GM21723 (cell line): ENCODE data around the gene XPO6.

ENCODE experiments used
- ATAC-seq: cut with Tn5 transposase; IDR thresholded peaks from one replicate; pipeline ENCODE4 v1.9.1; 2021; ENCODE audit warnings: mild to moderate bottlenecking, moderate library complexity; ENCODE audit not compliant: unreplicated experiment

XPO6 gene

DNA sequence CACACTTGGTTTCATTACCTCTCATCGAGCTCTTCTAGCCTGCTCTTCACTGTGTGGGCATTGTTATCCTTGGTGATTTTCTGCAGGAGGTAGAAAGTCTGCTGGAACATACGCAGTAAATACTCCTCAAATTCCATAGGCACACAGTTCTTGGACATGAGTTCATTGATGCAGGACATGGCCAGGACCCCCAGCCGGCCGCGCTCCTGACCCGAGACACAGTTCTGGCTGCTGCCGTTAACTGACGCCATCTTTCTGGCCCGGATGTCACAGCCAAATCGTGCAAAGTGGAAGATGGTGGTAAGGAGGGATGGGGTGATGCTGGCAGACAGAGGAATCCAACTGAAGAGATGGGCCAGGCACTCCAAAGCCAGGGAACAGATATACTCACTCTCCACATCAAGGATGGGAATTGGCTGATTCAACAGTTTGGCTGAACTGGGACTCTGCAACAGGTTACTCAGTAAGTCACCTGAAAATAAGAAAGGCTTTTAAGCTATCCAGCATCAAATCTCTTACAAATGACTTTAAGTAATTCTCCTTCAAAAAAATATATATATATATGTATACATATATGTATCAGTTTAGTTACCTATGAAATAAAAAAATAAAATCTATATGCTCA lies 55.6 kb downstream of the XPO6 start:
- no peak for ATAC-seq

DNA sequence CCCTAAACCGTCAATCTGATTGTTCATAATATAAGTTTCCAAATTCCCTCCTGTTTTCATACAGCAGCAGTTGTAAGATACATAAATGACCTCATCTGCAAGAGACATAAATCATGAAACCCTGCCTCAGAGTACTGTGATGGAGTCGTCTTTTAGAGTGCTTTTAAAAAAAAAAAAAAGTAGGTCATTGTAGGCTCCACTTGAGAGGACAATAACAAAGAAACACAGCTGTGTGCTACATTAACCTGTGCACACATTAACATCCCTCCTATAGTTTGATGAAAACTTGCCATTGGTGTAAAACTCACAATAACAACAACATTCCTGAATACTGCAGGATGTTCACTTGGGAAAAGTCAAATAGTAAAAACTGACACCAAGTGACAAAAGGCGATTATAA lies 56.5 kb downstream of the XPO6 start:
- no peak for ATAC-seq

DNA sequence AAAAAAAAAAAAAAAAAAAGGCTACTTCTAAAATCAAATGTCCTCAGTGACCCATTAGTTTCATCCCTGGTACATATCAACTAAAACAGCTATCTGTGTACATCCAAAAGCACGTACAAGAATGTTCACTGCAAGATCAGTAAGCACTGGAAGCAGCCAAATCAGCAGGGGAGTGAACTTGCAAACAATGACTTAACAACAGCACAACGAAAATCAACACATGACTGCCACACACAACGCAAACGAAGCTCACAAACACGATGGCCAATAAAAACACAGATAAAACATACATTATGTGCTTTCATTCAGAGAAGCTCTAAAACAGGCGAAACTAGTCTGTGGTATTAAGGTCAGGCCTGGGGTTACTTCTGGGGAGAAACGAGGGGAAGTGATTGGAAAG lies 60.6 kb downstream of the XPO6 start:
- no peak for ATAC-seq

DNA sequence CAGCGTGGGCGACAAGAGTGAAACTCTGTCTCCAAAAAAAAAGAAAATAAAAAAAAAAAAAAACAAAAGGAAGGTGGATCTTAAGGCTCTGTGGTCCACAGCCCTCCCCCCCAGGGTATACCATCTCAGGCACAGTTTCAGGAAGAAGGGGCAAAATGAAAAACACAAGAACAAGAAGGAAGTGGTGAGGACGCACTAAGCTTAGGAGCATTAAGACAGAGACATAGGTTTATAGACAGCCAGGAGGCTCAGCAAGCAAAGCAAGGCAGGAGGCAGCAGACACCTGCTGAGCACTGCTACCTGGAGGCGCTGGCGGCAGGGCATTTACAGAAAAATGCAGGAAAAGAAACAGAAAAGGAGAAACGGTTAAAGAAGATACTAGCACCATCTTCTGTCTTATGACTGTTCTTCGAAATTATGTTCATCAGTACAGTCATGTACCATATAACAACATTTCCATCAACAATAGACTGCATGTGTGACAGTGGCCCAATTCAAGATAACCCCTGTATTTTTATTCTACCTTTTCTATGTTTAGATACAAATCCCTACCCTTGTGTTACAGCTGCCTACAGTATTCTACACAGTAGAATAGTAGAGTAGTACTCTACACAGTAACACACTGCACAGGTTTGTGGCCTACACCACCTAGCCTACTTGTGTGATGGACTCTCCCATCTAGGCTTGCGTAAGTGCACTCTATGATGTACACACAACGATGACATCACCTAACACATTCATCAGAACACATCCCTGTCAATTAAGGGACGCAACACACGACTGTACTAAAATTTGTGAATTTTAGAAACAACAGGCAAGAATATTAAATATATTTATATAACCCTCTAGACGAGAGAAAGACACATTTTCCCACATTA lies 62.5 kb downstream of the XPO6 start:
- no peak for ATAC-seq

DNA sequence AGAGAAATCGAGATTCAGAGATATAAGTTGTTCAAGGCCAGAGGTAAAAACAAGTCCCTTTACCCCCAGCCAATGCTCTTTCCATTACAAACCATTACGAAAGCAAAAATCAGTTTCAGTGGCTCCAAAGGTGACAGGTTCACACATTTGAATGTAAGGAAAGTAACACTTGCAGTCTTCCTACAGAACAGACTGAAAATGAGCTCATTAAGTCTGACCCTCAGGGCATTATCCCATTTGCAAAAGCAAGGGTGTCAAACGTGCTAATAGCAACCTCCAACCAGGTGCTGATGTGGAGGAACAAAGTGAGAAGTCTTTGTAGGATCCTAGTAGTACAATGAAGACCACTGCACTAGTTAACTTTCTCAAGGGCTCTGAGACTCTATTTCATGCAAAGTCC lies 65.2 kb downstream of the XPO6 start:
- ATAC-seq, result no peak

DNA sequence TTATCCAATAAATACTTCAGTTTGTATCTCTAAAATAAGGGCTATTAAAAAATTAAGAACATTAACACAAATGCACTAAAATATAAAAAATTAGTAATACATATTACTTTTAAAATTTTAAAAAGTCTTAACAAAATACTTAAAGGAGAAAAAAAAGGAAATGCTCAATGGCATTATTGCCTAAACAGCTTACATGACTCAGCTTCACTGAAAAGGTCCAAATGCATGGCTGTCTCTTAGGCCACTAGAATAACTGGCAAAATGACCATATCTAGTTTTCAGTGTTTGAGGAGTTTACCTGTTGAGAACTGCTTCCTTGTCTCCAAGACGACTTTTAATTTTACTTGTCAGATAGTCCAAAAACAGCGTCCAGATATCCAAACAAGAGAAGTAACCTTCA lies 66.0 kb downstream of the XPO6 start:
- ATAC-seq, result no peak

DNA sequence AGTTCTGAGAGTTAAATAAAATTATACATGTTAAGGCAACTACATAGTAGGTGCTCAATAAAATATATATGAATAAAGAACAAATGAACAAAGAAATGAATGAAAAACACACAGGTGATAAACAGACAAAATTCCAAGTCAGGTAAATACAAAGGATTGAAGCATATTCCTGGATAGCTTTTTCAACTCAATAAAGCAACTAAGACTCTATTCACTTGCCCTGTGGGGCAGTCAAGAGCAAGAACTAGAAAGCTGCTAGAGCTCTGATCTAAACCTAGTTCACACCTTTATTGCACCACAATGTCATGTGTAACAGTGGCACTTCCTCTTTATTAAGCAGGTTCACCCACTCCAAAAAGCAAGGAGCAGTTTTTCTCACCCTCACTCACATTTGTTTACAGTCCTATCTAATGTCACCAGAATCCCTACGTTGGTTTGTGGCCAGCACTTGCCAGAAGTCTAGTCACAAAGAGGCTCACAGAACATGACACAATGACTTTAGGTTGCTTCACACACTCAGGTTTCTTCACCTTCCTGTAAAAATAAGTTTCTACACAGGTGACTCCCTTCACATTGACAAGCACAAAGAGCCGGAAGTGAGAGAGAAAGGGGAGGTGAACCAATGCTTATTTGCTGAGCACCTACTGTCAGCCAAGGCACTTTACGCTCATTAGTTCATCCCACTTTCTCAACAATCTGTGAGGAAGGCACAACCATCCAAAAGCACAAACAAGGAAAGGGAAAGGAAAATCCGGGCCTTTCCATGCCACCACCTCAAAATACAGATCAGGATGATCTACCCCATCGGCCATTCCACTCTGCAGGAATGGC lies 70.8 kb downstream of the XPO6 start:
- peak; percentile 71 for ATAC-seq

DNA sequence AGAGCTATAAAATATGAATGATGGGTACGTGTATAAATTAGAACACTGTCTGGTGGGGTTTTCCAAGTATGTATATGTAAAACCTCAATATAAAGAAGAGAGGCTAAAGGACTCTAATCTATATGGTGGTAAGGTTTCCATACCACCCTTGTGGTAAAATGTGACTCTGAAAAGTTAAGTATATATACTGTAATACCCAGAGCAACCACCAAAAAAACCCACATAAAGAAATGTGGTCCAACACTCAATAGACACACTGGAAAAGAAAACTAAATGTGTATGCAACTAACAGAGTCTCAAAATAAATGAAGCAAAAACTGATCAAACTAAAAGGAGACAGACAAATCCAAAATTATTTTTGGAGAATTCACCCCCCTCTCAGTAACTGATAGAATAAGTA lies 72.2 kb downstream of the XPO6 start:
- ATAC-seq, result no peak

DNA sequence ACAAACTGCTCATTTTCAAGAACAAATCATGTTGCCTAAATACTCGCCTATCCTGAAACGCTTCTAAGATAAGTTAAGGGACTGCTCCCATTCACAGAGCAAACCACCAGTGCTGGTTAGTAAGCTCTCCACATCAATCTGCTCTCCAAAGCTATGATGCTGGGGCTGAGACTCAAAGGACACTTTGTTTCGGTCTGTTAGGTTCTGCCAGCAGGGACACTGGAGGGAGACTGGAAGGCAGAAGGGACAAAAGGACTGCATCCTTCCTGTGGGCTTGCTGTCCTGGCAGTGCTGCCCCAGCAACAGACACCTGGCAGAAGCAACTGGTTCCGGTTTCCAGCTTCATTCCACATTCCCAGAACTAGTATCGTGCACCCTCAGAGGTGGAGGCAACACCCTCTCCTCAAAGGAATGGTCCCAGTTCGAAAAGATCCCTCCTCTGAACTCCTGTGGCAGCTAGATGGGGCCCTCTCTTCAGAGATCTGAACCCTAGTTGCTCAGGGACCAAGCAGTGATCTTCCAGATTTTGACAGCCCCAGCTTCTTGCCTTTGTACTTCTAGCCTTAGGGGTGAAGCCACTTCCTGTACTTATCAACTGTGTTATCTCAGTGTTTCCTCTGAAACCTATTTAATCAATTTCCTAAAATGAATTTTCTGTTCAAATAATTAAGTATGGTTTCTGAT lies 74.9 kb downstream of the XPO6 start:
- ATAC-seq, result no peak

DNA sequence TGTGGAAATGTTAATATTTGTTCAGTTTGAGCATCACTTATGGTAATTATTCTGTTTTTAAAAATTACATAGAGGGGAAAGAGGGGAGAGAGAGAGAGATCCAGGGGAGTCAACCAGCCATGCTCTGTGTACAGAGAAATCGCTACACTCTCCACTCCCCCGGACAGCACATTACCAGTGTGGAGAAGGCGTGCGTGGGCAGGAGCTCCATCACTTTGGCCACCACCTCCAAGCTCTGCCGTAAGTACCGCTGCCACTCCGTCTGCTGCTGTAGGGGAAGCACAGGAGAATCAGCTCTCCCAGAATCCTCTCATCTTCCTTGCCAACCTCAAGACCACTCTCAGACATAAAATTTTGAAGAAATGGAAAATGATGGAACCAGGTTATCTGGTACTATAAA lies 78.1 kb downstream of the XPO6 start:
- ATAC-seq, result no peak

DNA sequence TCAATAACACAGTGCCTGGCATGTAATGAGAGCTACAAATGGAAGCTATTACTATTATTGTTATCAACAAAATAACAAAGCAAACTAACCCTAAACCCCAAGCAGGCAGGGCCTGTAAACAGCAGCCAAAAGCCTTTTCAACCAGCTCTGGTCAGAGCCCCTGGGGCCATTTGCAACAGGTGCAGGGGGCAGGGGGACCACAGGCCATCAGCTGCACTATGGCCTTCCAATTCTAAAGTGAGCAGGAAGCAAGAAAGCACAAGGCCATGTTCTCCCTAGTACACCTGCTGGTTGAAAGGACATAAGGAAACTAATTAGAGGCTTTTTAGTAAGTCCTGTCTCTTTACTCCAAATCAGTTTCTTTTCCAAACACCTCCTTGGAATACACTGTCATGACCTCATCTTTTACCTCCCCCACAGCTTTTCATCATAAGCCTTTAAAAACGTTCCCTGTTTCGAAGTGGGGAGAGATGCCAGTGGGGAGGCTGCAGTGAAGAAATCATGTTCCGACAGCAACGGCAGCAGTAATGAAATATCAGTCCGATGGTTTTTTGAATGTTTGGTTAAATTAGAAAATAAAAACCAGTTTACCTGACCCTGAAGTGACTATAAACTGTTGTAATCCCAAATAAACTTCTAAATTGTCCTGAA lies 79.9 kb downstream of the XPO6 start:
- no peak for ATAC-seq

DNA sequence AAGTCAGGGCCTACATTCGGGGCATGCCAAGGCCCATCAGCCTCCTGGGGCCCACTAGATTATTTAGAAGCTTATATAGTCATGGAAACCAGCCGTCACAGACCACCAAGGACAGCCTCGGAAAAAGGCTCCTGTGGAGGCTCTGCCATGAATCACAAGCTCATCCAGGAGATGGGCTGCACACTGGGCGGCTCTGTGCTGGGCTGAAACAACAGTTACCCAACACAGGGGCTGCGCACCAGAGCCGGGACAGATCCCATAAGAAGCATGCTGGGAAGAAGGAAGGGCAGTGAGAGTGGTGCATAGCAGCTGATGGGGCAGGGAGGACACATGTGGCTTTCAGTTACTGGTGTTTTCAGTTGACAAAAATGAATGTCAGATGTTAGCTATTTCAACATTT lies 80.6 kb downstream of the XPO6 start:
- no peak for ATAC-seq

DNA sequence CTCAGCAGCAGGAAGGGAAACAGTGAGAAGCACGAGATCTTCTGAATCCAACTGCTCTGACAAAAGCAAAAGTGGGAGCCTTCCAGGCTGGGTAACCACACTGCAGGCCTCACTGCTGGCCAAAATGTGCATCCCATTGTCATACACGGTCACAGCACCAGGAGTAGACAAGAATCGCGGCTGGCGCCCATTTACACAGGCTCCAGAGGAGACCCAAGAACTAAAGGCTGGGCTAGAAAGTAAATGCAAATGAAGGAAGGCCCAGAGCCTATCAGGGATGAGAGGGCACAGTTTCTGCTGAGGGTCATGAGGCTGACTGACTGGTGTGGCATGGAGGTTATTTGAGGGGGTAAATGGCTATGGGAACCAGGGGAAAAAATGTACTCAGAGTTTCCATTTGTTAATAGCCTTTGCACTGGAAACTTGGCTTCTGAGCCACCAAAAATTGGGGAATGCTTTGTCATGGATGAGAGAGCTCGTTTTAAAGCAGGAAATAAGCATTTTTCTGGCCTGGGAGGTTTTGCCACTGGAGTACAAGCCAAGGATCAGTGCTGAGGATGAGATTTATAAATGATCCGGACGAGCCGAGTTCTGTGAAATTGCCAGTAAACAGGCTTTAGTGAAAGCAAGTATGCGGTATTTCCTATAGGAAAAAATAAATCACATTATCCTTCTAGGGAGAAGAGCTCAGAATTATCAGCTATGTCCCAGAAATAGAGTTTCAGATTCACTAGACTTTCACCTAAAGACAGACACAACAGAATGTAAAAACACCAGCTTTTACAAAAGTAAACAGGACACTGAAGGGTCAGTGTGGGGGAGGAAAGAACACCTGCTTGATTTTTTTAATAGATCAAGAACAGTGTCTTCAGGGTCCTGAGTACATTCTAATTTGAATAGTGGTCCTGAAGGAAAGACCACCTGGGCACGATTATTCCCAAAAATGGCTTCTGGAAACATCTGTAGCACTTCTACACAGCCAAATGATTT lies 81.4 kb downstream of the XPO6 start:
- ATAC-seq, result no peak

DNA sequence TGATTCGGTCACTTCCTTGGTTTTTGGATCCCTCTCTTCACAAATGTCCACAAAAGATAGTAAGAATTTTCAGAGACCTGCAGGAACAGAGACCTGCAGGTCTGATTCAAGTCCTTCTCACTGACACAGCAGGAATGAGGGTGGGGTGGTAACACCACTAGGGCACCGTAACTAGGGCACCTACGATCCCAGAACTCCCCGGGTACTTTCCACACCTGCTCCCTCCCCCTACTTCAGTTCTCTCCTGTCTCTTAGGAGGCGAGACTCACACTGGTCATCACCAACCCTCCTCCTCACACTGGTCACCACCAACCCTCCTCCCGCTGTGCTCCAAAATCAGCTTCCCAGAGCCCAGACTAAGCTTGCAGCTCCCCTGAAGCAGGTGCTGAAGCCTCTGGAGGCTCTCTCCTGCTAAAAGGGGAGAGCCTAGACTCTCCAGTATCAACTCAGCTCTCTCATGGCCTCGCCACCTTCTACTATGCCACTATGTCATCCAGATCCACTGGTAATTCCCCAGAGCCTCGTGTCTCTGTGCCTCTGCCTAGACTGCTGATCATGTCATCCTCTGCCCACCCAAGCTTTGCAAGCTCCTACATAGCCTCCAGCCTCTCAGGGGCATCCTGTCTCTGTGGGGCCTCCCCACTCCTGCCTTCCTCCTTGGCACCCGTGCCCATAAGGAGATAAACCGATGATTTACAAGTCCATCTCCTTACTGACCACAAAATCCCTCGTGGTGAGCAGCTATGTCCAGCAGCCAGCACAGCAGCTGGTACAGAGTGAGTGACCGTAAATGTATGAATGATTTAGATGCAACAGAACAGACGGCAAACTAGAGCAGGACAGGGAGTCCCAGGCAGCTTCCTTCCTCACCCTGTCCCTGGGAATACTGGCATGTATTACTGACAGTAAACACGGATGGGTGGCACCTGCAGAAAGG lies 84.8 kb downstream of the XPO6 start:
- no peak for ATAC-seq

DNA sequence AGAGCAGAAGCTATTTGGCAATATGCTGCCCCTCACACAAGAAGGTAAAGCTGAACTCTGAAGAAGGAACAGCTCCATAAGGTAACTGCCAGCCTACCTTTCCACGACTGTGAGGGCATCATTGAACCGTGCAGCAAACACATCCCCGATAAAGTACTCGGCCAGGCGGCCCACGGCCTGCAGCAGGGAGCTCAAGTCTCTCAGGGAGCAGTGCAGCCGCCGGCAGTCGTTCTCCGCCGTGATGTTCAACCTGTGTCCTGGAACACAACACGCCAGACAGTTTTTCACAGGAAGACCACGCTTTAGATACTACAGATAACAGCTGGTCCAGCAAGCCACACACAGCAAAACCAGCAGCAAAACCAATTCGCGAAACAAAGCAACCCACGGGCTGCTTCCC lies 86.2 kb downstream of the XPO6 start:
- no peak for ATAC-seq

DNA sequence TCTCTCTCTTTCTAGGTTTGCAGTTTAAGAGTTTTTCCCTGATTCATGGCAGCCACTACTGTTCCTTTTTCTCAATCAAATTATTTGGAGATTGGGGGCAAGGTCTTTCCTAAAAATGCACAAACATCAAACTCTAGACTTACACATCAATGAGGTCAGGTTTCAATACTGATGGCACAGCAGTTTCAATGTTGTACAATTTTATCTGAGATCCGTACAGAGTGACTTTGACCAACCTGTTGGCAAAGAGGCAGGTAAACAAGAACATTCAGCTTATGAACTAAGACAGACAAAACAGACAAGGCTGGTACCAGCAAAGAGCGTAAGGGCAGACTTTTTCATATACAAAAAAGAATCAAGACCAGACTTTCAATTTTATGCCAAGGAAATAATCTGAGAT lies 90.2 kb downstream of the XPO6 start:
- ATAC-seq, result no peak

DNA sequence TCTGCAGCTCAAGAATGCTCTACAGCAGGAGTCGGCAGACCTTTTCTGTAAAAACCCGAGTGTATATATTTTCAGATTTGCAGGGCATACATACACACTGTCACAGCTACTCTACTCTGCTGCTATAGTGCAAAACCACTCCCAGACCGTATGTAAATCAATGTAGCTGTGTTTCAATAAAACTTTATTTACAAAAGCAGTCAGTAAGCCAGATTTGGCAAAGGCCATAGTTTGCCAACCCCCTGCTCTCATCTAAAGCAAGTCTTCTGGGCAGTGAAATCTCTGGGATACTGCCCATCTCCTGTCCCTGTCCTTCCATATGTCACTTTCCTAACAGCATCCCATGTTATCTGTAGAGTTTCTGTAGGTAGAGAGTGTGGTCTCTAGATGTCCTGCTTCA lies 91.0 kb downstream of the XPO6 start:
- no peak for ATAC-seq

DNA sequence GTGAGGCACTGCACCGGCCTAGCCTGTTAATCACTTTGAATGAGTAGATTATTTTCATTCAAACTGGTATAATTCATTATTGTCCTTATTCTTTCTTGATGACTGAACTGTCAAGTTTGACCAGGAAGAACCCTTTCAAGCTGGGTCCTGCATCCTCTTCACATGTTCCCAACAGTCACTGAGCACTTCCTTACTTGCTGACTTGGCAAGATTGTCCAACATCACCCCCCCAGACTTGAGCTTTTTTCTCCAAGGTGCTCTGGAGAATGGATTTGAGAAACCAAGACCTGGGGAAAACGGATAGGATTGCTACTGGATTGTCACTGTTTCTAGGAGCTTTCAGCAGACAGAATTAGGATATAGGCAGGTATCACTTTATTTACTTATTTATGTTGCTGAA lies 93.1 kb downstream of the XPO6 start:
- ATAC-seq, result no peak
